Activated T-cell treated with anti-CD3 and anti-CD28 coated beads, Interleukin-2, amount 50 U/mL, for 72 hours (primary cell): ENCODE measurements around the gene CBR3. TPM values are rescaled to one million over a fixed set of nuclear protein-coding genes. Genes with fewer than 3 reads are reported as not detected.

Source experiments
- ATAC-seq, 2 donors: fragments of 150-1000 bp; cut with Tn5 transposase; replicated peaks in 1 of 2; 2 replicates each; pipeline ENCODE4 v1.10.0; 2021; ENCODE audit warnings: moderate library complexity in 2 of 2, mild to moderate bottlenecking in 1 of 2
- DNase-seq, 2 donors: peaks; one replicate each; pipeline ENCODE4 v3.0.0; 2021 to 2022; ENCODE audit warnings: mixed read lengths in 1 of 2
- H3K27ac Mint-ChIP-seq: one replicate; pipeline ENCODE4 v1.8.0; 2022; ENCODE audit warnings: mild to moderate bottlenecking, moderate library complexity, mixed read lengths
- H3K27me3 Mint-ChIP-seq: one replicate; pipeline ENCODE4 v1.8.0; 2022; ENCODE audit warnings: low read depth, mixed read lengths
- H3K36me3 Mint-ChIP-seq, 2 donors: one replicate each; pipeline ENCODE4 v1.8.0; 2022; ENCODE audit warnings: mixed read lengths in 2 of 2, mild to moderate bottlenecking in 1 of 2; ENCODE audit not compliant: insufficient read depth in 2 of 2
- H3K4me1 Mint-ChIP-seq: one replicate; pipeline ENCODE4 v1.8.0; 2022; ENCODE audit warnings: low read depth, mixed read lengths
- H3K4me3 Mint-ChIP-seq, 2 donors: one replicate each; pipeline ENCODE4 v1.8.0; 2022; ENCODE audit warnings: mild to moderate bottlenecking in 2 of 2, mixed read lengths in 2 of 2, moderate library complexity in 2 of 2
- H3K9me3 Mint-ChIP-seq, 2 donors: one replicate each; pipeline ENCODE4 v1.8.0; 2022; ENCODE audit warnings: mixed read lengths in 2 of 2
- total RNA-seq, 2 donors: library from RNA; stranded (reverse); gene quantifications; one replicate each; pipeline ENCODE4 v1.2.3, GENCODE V29; 2022

The CBR3 gene
- total RNA-seq, 2 donors from 2014 or later: 13.0 to 19.2 TPM

- H3K27me3 Mint-ChIP-seq: no peaks in the 10 kb centered on the region
- no peak for DNase-seq
- peaks cover 5% of the 10 kb centered on the region for H3K4me1 Mint-ChIP-seq
- no peaks in the 10 kb centered on the region for H3K36me3 Mint-ChIP-seq
- no peak overlapping the region for H3K4me3 Mint-ChIP-seq
- no peak overlapping the region for H3K27ac Mint-ChIP-seq
- ATAC-seq: no peak
- no peaks in the 10 kb centered on the region for H3K9me3 Mint-ChIP-seq
Observed at GRCh38 chr21:36186506-36187399, 51.9 kb downstream of the CBR3 start.

- H3K36me3 Mint-ChIP-seq: no peaks in the 10 kb centered on the region
- H3K27me3 Mint-ChIP-seq: no peaks in the 10 kb centered on the region
- no peak overlapping the region for H3K27ac Mint-ChIP-seq
- DNase-seq (no peak), ATAC-seq (no peak)
- H3K4me3 Mint-ChIP-seq: no peak overlapping the region
- peaks cover 5% of the 10 kb centered on the region for H3K4me1 Mint-ChIP-seq
- no peaks in the 10 kb centered on the region for H3K9me3 Mint-ChIP-seq
Observed at GRCh38 chr21:36188081-36188681, 53.3 kb downstream of the CBR3 start.

- Mint-ChIP-seq H3K4me1 (peaks cover 5% of the 10 kb centered on the region), H3K27ac (no peak overlapping the region), H3K27me3 (no peaks in the 10 kb centered on the region), H3K36me3 (no peaks in the 10 kb centered on the region), H3K4me3 (no peak overlapping the region), H3K9me3 (no peaks in the 10 kb centered on the region)
- DNase-seq (no peak), ATAC-seq (no peak)
Observed at GRCh38 chr21:36188937-36189336, 54.1 kb downstream of the CBR3 start.

- ATAC-seq (no peak), DNase-seq (no peak)
- Mint-ChIP-seq H3K27me3 (no peaks in the 10 kb centered on the region), H3K36me3 (no peaks in the 10 kb centered on the region), H3K27ac (no peak overlapping the region), H3K4me3 (no peak overlapping the region), H3K9me3 (no peaks in the 10 kb centered on the region), H3K4me1 (peaks cover 5% of the 10 kb centered on the region)
Observed at GRCh38 chr21:36190736-36191135, 55.9 kb downstream of the CBR3 start.

- Mint-ChIP-seq H3K27me3 (no peaks in the 10 kb centered on the region), H3K4me3 (no peak overlapping the region), H3K36me3 (no peaks in the 10 kb centered on the region), H3K27ac (no peak overlapping the region), H3K4me1 (peaks cover 4% of the 10 kb centered on the region), H3K9me3 (no peaks in the 10 kb centered on the region)
- DNase-seq: no peak
- ATAC-seq: no peak
Observed at GRCh38 chr21:36193200-36193599, 58.3 kb downstream of the CBR3 start.

- Mint-ChIP-seq H3K9me3 (no peaks in the 10 kb centered on the region), H3K4me3 (no peak overlapping the region), H3K27me3 (no peaks in the 10 kb centered on the region), H3K36me3 (no peaks in the 10 kb centered on the region), H3K4me1 (no peaks in the 10 kb centered on the region), H3K27ac (no peak overlapping the region)
- ATAC-seq (no peak), DNase-seq (no peak)
Observed at GRCh38 chr21:36194024-36194423, 59.1 kb downstream of the CBR3 start.

GRCh38 chr21:36195613-36196012 lies 60.7 kb downstream of the CBR3 start:
- Mint-ChIP-seq H3K4me3 (no peak overlapping the region), H3K4me1 (no peaks in the 10 kb centered on the region), H3K27ac (no peak overlapping the region), H3K36me3 (peaks cover 0 to 2% of the 10 kb centered on the region in 2 donors), H3K27me3 (no peaks in the 10 kb centered on the region), H3K9me3 (no peaks in the 10 kb centered on the region)
- DNase-seq (no peak), ATAC-seq (no peak)

Other genes with a start within 250 kb of the CBR3 start
- gene SETD4, start 74.6 kb upstream of the CBR3 start, total RNA-seq: 10 to 100 TPM; 14.0 to 16.7 TPM
- 10 to 100 TPM; 17.0 to 38.5 TPM for gene CBR1, start 65.1 kb upstream of the CBR3 start, total RNA-seq
- gene DOP1B, start 21.7 kb downstream of the CBR3 start, total RNA-seq: 10 to 100 TPM; 18.6 to 20.1 TPM
- 10 to 100 TPM; 30.2 to 32.7 TPM for gene MORC3, start 185.1 kb downstream of the CBR3 start, total RNA-seq